GM12864 (cell line): Measurements from ENCODE around the gene MAP1LC3B.

Experiments
- DNase-seq: peaks from one replicate; pipeline ENCODE4 v3.0.0-alpha.2; 2011; ENCODE audit warnings: low read depth
- H3K4me3 ChIP-seq: 2 replicates; pipeline ENCODE4 v1.5.1; 2011; ENCODE audit warnings: mild to moderate bottlenecking, low read depth, low read length, control low read depth
- TF ChIP-seq, protein P1 (sequence below): IDR thresholded peaks from 2 replicates; pipeline ENCODE4 v1.5.1; 2011; ENCODE audit warnings: low read depth, mild to moderate bottlenecking, moderate library complexity, low read length, control low read depth, inconsistent platforms; ENCODE audit errors: missing control alignments

The MAP1LC3B gene

DNA sequence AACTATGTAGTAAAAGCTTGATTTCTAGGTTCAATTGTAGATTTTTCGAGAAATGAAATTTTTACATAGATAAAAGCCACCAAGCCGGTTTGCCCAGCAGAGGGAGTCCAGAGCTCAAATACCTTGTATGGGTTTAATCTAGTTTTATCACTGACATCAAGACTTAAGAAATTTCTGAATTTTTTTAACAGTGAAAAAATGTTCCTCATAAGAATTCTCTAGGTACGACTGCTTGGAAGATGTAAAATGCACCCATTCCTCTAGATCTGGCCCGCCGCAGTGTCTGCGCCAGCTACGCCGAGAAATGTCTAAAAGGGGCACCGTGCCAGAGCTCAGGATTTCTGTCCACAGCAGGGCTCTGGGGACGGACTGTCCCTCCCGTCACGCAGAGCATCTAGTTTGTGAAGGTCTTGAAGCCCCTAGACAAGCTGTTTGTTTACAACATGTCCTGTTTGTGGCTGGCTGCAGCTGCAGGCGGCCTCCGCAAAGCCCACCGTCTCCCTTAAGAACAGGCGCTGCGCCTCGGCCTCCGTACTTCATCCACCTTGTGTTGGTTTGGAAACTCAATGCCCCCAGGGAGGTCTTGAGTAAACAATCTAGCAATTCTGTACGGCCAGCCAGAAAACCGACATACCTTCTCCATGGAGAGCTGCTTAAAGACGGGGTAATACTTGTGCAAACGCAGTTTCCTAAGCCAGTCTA, 24.8 kb downstream of the MAP1LC3B start:
- no peak overlapping the region for H3K4me3 ChIP-seq
- TF ChIP-seq, protein P1, sequence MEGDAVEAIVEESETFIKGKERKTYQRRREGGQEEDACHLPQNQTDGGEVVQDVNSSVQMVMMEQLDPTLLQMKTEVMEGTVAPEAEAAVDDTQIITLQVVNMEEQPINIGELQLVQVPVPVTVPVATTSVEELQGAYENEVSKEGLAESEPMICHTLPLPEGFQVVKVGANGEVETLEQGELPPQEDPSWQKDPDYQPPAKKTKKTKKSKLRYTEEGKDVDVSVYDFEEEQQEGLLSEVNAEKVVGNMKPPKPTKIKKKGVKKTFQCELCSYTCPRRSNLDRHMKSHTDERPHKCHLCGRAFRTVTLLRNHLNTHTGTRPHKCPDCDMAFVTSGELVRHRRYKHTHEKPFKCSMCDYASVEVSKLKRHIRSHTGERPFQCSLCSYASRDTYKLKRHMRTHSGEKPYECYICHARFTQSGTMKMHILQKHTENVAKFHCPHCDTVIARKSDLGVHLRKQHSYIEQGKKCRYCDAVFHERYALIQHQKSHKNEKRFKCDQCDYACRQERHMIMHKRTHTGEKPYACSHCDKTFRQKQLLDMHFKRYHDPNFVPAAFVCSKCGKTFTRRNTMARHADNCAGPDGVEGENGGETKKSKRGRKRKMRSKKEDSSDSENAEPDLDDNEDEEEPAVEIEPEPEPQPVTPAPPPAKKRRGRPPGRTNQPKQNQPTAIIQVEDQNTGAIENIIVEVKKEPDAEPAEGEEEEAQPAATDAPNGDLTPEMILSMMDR = peak; percentile 24
- no peak for DNase-seq

DNA sequence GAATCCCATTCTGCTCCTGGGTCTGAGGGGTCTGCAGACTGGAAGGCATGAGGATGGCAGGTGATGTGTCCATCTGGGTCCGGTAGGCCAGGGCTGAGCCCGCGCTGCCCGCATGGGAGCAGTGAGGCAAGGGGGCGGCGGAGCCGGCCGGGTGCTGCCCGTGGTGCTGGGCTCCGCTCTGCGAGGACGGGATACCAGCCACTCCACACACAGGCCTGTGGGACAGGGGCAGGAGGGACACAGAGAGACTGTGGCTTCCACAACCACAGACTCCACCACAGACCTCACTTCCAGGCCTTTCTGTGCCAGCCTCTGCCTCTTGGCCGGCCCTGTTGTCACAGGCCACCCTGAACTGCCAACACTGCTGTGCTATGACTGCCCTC, 25.4 kb downstream of the MAP1LC3B start:
- TF ChIP-seq, protein P1 = no peak
- H3K4me3 ChIP-seq = no peak overlapping the region
- no peak for DNase-seq

DNA sequence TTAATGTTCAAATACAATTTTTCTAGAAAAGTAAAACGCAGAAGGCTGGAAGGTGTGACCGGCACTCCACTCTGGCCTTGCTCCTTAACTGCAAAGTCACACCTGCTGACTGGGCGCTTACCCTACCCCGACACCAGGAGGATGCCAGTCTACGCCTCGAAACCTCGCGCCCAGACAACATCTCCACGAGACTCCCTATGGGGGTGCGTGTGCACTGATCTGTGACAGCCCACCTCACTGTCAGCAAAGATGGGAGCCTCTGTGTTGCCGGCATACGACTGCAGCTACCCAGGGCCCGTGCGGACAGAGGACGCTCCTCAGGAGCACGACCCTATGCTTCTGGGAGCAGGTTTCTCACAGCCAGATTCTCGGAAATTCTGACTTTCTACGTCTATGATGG, 26.1 kb downstream of the MAP1LC3B start:
- DNase-seq = no peak
- no peak overlapping the region for H3K4me3 ChIP-seq
- TF ChIP-seq, protein P1 = no peak

DNA sequence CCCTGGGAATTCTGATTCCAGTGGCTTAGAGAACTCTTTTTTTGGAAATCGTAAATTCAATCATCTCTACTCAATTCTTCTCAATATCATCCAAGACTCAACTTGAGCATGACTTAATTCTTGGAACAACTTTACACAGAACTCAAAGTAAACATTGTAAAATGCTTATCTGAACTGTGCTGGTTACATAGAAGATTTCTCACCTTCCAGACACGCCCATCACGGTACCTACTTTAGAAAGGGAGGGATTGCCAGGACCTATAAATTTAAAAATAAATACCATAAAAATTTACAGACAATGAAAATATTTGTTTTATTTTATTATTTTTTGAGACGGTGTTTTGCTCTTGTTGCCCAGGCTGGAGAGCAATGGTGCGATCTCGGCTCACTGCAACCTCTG, 26.5 kb downstream of the MAP1LC3B start:
- no peak for DNase-seq
- TF ChIP-seq, protein P1 = no peak

DNA sequence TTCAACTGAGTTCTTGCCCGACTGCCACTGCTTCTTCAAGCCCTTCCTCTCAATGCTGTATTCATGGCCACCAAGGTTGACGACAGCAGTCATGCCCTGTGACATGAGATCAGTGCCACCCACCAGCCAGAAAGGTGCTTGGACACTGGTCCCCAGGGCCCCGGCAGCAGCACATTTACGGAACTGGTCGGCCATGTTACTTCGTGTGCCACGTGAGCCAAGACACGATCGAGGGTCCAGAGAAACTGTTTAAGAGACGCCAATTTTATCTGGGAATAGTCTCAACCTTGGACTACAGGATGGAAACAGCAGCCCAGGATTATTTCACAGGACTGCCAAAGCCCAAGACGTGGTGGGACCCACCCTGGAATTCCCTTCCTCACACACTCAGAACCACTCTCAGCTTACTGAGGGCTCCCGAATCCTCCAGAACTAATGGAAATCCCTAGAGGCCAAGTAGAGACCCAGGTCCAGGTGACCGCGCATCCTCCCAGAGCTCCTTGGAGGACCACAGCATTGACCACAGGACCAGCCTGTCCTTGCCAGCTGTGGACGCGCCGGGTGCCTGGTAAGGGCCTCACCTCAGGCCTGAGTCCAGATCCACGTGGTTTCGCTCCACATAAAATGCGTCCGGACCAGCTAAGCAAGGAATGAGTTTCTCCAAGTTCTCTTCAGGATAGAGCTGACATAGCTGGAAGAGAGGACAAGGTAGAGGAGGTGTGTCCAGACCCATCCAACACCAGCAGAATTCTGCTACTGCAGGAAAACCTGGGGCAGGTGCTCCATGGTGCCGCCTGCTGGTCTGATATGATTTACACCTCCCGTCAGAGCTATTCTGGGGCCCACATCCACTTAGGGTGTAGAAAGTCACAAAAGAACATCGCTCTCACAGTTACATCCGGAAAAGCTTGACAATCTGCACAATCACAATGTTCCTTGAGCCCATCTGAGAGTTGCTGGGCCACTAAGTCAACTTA, 28.2 kb downstream of the MAP1LC3B start:
- H3K4me3 ChIP-seq = no peak overlapping the region
- no peak for DNase-seq
- TF ChIP-seq, protein P1 = peak; percentile 38

More for the DNA sequence above, 26.5 kb downstream of the MAP1LC3B start:
- no peak overlapping the region for H3K4me3 ChIP-seq

DNA sequence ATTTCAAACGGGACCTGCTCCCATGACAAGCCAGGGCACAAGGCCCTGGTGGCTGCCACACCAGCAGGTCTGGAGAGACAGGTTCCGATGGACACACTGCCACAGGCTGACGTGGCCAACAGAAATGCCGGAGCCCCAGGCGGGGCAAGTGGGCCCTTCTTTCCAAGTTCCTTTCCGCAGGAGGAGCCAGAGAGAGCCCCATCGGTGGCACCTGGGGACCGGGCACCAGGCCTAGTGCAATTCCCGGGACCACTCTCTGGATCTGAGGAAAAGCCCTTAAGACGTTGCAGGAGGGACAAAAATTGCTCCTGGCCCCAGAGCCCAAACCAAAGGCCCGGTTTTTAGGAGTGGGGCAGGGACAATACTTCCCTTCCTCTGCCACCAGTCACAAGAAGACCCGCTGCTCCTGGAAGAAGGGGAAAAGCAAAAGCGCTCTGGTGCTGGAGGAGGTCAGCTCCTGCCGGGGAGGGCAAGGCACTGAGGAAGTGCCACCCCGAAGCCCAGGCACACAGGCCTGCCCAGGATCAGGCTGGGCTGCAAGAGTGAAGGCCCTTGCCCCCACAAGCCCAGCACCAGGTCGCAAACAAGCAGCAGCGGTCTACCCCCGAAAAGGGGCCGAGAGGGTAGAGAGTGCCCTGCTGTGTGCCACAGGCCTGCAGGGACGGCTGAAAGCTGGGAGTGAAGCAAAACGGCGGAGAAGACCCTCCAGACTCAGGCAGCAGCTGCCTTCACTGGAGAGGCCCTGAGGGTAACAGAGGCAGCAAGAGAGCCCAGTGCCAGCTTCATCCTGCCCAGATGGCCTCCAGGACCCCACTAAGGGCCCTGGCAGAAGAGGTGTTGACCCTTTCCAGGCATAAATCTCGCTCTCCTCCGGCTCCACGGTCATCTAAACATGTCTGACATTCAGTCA, 29.1 kb downstream of the MAP1LC3B start:
- no peak for DNase-seq
- H3K4me3 ChIP-seq = no peak overlapping the region
- TF ChIP-seq, protein P1 = no peak
